NCI-H1930 (cell line): ENCODE measurements around the gene UBAP2.
"Not testable (repeated sequence)": the region's sequence is repeated elsewhere in the genome, so short reads cannot be mapped to it uniquely, and the experiment has no call there.

ENCODE experiments used
- DNase-seq, 2 experiments: peaks; one replicate each; lab custom pipeline; 2025; lab: John Stamatoyannopoulos, UW

Gene UBAP2

GRCh38 chr9:34046784-34047379 is 1.8 kb downstream of the UBAP2 start:
- DNase-seq, result no peak

GRCh38 chr9:34045903-34046302 is 2.8 kb downstream of the UBAP2 start:
- no peak for DNase-seq

GRCh38 chr9:34042074-34042473 is 6.6 kb downstream of the UBAP2 start:
- not testable (repeated sequence) for DNase-seq

- DNase-seq, result not testable (repeated sequence)
Observed at GRCh38 chr9:34038851-34039250, 9.8 kb downstream of the UBAP2 start.

- no peak for DNase-seq
Observed at GRCh38 chr9:34037626-34038025, 11.1 kb downstream of the UBAP2 start.

GRCh38 chr9:34036625-34037024 is 12.1 kb downstream of the UBAP2 start:
- DNase-seq, result no peak

- DNase-seq, result no peak
Observed at GRCh38 chr9:34035656-34036055, 13.0 kb downstream of the UBAP2 start.

- DNase-seq, result no peak
Observed at GRCh38 chr9:34034698-34035065, 14.0 kb downstream of the UBAP2 start.

- no peak for DNase-seq
Observed at GRCh38 chr9:34032631-34033030, 16.1 kb downstream of the UBAP2 start.

GRCh38 chr9:34027845-34028574 is 20.7 kb downstream of the UBAP2 start:
- DNase-seq, result no peak

- DNase-seq, result no peak
Observed at GRCh38 chr9:34025811-34026210, 22.9 kb downstream of the UBAP2 start.

- DNase-seq, result no peak
Observed at GRCh38 chr9:34025062-34025461, 23.6 kb downstream of the UBAP2 start.

- DNase-seq, result not testable (repeated sequence)
Observed at GRCh38 chr9:34024476-34024875, 24.2 kb downstream of the UBAP2 start.

GRCh38 chr9:34016149-34016548 is 32.5 kb downstream of the UBAP2 start:
- no peak for DNase-seq

- no peak for DNase-seq
Observed at GRCh38 chr9:34010979-34011378, 37.7 kb downstream of the UBAP2 start.

- no peak for DNase-seq
Observed at GRCh38 chr9:34001951-34002350, 46.7 kb downstream of the UBAP2 start.

GRCh38 chr9:34001298-34001697 is 47.4 kb downstream of the UBAP2 start:
- no peak for DNase-seq

GRCh38 chr9:33995449-33995848 is 53.2 kb downstream of the UBAP2 start:
- DNase-seq, result no peak

- no peak for DNase-seq
Observed at GRCh38 chr9:33993104-33993503, 55.6 kb downstream of the UBAP2 start.

GRCh38 chr9:33992632-33993031 is 56.1 kb downstream of the UBAP2 start:
- no peak for DNase-seq

- DNase-seq, result no peak
Observed at GRCh38 chr9:33988219-33988890, 60.3 kb downstream of the UBAP2 start.

GRCh38 chr9:33976414-33976813 is 72.3 kb downstream of the UBAP2 start:
- no peak for DNase-seq

- no peak for DNase-seq
Observed at GRCh38 chr9:33972698-33973097, 76.0 kb downstream of the UBAP2 start.
